NCI-H524 (cell line): Measurements from ENCODE around the gene GLB1L.

Experiments
- DNase-seq, 2 experiments: peaks; one replicate each; lab custom pipeline; 2025; lab: John Stamatoyannopoulos, UW

The GLB1L gene

DNA sequence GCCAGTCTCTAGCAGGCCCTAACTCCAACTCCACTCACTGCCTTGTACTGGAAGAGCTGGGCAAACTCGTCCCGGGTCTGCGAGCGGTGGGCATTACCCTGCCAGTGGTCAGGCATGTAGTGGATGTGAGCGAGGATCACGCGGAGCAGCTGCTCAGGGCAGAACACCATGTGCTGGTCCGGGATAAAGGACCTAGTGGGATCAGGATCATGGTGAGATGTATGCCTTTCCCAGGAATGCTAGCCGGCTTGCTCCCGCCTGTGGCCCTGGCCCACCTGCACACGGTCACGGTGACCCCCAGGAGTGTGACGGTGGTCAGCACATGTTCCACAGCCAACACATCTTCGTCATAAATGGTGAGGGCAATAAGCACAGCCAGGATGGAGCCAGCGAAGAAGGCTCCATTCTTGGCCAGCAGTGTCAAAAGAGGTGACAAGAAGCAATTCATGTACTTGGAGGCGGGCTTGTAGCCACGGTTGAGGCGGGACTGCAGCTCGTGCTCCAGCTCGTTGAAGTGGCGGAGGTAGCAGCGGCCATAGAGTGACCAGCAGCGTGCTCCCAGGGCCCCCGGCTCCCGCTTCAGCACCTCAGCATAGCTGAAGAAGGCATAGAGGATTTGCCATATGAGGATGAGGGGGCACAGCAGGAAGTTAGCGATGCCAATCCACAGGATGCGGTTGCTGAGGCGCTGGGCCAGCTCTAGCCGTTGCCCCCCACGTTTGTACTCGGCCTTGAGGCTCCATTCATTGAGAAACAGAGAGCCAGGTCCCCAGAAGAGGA lies 21.2 kb downstream of the GLB1L start:
- no peak for DNase-seq

DNA sequence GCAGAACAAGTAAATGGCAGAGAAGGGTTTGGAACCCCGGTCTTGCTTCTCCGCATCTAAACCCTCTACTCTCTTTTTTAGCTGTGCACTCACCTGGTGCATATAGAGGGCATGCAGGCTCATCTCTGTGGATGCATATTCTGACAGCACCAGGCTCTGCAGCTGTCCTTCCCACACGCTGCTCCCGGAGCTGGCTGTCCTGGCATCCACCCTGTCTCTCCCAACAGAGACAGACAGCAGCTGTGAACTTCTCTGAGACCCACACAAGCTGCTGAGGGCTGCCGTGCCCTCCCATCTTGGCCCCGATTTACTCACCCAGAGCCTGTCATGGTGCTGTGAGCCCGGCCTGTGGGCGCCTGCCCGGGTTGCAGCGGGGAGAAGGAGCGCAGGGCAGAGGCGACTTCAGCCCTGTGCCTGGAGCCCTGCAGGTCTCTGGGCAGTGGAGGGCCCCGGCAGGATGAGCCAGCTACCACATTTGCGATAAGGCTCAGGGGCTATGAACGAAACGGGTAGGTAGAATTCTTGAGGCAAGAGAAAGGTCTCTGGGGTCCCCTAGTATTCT lies 23.2 kb downstream of the GLB1L start:
- no peak for DNase-seq

DNA sequence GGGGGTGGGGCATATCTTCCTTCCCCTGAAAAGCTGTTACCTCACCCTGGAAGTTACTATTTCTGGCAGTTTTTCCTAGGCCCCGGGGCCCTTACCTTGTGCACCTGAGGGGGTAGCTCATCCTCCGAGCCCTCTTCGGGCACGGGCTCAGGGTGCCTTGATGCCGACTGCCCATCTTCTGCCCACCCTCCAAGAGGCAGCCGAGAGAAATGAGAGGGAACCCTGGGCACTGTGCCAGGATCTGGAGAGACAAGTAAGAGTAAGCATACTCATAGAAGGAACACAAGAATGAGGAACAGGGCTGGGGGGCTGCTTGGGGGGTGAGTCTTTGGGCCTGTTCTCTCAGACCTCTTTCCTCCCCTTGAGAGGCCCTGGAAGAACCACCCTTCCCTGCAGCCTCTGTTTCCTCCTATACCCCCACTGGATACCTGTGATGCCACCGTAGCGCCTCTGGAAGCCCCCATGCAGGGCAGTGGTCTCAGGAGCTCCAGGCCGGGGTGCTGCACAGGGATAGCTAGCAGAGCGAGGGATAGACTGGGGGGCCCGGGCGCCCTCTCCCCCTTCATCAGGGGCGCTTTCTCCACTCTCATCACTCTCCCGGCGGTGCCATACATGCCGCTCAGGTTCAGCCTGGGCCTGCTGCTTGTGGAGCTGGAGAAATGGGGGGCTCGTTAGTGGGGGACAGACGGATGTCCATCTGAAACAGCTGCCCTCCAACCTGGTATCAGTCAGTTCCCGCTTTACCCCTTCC lies 24.4 kb downstream of the GLB1L start:
- DNase-seq: no peak

DNA sequence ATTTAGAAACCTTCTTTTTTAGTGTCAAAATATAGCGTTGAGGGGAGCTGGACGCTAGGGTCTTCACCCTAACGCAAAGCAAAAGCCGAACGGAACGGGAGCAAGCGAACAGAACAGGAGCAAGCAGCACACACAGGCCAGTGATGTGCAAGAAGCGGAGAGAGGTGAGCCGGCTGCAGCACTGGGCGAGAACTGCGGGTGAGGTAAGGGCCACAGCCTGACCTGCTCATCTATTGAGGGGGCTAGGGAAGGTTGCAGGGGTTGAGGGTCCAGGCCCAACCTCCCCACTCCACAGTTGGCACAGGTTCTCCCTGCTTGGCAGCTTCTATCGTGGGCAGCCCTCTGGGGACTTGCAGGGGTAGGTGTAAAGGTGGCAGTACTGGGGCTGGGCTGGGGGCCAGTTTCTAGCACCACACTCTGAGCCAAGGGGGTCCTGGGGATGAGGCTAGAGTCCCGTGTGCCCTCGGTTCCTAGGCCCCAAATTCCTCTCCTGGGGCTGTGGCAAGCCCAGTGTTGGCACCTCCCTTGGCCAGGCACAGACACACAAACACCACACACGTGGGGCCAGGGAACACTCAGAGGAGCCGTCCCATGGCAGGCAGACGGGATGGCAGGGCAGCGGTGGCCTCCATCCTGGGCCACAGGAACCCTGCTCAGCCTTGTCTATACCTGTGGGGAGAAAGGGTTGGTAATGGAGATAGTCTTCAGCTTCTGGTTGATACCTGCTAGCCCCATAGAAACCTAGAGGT lies 25.3 kb downstream of the GLB1L start:
- DNase-seq: no peak

DNA sequence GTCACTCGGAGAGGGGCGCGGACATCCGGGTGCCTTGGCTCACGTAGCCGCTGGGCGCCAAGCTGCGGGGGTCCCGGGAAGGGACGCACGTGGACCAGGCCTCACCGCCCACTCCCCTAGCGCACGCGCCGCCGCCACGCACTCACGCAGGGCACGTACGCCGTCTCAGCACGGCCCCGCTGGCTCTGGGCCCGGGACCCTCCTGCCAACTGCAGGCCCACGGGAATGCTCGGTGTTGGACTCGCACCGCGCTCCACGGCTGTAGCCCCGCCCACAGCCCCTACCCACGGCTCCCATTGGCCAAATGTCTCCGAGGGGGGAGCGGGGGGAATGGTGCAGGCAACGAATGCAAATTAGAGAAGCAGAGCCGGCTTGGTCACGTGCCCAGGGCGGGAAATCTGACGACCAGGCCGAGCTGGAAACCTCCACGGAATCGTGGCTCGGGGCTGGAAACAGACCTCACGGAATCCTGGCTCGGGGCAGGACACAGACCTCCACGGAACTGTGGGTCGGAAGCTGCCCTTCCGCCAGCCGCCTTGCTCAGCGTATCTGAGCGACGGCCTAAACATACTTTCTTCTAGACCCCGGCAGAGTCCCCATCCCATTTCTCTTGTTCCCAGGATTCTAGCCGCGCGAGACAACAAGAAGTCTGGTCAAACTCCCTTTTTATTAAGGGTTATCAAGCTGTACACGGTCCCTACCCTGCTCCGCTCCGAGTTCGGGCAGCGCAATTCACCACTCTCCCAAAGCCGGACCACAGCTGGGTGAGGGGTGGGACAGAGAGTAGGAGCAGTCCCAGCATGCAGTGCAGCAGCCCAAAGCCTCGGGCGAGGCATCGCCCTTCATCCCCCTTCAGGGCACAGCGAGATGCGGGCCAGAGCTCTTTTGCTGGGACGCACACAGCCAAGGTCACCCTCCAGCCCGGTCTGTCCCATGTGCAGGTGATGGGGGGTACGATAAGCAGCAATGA lies 26.2 kb downstream of the GLB1L start, which contains the start of gene ABCB6:
Gene ABCB6, minus strand, starts transcription at position 227 of the 970 bp plus-strand sequence. CDS start 285 bp downstream, outside the sequence.
- peak; percentile 94 to 95 for DNase-seq

DNA sequence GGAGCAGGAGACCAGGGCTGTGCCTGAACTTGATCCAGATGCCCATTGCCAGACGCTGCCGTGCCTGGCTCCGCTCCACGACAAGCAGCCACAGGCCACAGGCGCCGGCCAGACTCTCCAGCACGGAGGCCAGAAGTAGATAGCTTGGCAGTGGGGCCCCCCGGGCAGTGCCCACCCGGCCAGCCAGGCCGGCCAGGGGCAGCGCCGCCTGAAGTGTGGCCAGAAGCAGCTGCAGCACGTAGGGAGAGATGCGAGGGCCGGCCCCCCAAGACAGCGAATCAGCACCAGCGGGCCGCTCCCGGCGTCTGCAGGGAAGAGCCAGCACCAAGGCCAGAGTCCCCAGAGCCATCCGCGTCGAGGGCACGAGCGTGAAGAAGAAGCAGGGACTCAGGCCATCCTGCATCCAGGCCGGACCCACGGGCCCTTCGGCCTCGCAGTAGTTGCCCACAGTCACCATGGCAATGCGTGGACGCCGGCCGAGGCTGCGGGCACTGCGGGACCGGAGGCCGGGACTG lies 27.0 kb downstream of the GLB1L start:
- peak in 1 of 2 experiments; percentile 58 for DNase-seq

DNA sequence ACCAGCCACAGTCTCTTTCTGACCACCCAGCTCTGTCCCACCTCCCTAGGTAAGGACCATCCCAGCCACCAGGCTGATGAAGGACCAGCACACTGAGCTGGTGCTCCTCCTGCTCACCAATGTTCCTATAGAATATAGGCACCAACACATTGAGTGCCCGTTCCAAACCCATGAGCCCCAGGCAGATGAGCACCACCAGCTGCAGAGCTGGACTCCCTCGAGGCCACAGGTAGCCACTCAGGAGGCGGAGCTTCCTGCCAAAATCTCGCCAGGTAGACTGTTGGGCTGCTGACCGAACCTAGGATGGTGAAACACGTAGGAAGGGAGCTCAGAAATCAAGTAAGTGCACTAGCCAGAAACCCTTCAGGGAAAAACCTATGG lies 28.7 kb downstream of the GLB1L start:
- DNase-seq: no peak

DNA sequence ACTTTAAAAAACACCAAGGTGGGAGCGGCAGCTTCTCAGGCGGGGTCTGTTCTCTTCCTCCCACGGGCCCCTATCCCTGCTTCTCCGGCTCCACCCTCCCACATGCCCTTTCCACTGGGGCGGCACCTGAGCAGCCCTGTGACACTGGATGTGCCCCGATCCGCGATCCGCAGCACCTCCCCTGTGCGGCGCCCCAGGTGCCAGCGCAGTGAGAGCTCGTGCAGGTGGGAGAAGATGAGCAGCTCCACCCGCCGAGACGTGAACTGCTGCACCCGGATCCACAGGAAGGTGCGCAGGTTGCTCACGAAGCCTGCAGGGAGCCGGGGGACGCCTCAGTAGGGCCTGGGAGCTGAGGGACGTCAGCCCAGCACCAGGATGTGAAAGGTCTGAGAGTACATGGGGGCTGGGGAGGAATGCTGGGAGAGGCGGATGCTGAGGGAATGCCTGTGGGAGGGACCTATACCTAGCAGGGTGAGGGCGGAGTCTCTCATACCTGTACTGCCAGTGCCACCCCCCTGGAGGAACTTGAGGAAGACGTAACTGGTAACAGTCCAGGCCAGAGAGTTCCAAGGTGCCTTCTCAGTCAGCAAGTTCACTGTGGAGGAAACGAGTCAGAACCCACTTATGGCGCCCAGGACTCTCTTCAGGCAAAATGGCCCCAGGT lies 29.2 kb downstream of the GLB1L start:
- no peak for DNase-seq

DNA sequence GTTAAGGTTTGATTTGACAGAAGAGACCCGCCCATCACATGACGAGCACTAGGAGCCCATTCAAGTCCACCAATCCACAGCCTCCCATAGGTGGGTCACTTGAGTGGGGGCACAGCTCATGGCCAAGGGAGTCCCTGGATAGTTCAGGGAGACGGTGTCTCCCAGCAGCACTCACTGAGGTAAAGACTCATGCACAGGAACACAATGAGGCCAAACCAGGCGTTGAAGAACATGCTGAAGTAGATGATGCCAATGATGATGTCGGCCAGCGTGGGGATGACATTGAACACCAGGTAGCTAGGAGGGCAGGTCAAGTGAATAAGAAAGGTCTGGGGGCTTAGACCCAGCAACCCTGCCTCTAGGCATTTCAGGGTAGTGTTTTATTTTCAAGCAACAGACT lies 30.5 kb downstream of the GLB1L start:
- DNase-seq: no peak

DNA sequence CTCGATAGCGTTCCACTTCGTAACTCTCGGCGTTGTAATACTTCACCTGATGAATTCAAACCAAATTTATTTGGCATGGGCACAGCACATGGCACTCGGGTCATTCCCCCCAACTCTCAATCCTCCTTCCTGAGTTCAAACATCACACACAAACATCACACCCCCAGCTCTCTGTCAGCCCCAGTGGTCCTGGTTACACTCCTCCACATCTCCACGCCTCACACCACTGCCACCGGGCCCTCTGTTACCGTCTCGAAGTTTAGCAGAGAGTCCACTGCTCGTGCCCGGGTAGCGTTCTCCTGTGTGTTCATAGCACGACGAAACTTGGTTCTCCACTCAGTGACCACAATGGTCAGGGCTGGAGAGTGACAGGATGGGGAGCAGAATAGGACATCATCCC lies 31.1 kb downstream of the GLB1L start:
- no peak for DNase-seq

DNA sequence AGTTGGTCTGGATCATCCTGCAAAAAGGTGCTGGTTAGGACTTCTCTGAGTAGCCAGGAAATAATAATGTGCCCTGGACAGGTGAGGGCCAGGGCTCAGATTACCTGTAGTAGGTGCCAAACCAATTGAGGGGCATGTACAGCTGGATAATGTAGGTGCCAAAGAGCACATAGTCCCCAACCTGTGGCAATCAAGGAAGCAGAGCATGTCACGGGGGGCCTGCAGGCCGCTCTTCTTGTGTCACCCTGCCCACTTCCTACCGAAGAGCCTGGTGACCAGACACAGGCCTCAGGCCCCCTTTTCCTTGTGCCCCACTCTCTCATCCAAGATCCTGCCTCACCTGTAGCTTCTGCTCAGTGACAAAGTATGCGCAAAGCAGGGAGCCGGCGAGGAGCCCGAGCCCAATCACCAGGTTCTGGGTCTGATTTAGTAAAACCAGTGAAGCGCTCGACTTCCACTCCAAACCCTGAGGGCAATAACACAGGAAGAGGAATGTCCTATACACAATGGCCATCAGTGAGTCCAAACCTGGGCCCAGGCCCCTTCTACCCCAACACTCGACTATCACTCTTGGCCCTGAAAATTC lies 31.7 kb downstream of the GLB1L start:
- no peak for DNase-seq

DNA sequence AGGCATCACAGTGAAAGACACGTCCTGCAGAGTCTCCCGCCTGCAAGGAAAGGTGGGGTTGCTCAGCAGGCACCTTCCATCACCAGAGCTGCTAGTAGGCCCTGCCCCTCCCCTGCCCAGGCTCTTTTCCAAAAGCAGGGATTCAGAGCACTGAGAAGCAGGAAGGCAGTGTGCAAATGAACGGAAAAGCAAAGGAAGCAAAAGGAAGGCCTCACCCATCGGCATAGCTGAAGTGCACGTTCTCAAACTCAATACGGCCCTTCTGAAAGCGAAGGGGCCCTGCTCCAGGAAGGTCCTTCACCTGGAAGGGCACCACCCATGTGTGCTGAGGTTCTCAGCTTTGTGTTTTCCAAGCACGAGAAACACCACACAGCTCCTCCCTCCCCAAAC lies 32.2 kb downstream of the GLB1L start:
- DNase-seq: no peak

DNA sequence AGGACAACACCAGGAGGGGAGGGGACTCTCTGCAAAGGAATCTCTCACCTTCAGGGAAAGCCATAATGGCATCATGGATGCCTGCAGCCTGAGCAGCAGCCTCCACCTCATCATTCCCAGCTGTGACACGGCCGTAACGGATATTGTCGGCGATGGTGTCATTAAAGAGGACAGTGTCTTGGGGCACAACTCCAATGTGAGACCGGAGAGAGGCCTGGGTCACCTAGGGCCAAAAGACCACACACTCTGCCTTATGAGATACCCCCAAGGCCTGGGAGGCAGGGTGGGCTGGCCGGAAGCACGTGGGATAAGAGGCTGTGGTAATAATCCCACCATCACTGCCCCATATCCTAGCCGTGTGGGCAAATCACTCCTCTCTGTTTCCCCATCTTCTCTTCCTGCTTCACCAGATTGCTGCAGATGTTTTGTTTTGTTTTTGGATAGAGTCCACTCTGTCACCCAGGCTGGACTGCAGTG lies 34.3 kb downstream of the GLB1L start:
- DNase-seq: no peak

DNA sequence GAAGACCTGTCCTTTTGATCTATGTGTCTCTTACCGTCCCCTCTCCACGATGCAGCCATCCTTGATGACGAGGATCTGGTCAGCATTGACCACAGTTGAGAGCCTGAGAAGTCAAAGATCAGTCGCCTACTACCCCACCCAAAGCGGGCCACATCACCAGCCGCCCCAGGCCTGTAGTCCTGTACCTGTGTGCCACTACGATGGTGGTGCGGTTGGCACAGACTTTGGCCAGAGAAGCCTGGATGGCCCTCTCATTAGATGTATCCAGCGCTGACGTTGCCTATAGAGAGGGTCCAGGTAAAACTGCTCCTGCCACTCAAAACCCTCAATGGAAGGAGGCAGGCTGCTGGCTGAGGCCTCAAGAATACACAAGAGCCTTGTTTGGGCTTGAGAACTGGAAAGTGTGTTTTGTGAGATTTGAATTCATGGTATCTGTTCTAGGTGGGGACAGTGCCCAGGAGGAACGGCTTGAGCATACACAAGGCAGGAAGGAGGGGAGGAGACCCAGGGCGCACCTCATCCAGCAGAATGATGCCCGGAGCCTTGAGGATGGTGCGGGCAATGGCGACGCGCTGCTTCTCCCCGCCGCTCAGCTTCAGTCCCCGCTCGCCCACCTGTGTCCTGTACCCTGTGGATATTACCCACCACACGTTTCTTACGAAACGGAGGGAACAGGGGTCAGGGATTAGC lies 34.9 kb downstream of the GLB1L start:
- no peak for DNase-seq

DNA sequence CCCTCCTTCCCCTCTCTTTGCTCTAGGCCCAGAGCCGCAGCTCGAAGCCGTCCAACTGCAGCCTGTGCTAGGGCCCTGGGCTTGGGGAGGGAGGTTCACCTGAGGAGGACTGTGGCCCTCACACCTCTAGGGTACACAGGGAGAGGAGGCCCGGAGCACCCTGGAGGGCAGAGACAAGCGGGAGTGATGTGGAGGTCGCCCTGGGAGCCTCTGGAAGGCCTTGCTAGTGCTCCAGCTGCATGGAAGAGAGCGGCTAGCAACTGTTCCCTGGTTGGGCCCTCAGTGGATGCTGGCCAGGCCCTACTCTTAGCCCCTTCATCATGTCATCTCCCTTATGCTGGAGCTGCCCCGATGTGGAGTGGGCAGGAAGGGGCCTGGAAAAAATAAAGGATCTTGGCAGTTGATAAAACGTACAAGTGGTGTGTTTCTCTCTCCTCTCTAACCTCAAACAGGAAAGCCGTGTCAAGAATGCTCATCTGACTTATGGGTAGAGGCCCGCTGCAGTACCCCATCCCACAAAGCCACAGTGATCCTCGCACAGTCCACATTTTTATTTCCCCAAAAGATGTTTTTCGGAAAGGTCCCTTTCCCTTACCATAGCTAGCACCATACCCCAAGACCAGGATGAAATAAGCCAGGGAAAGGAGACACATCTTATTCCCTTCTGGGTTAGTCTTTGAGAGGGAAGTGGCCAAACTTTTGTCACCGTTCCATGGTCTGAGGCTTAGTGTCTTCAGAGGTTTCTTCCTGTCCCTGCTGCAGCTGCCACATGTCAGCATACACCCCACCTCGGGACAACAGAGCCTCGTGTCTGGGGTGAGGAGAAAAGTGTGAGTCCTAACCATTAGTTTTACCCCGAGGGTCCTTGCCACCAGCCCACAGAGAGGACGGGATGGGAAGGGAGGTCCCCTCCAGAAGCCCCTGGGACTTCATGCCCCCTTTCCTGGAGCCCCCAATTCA lies 35.7 kb downstream of the GLB1L start:
- no peak for DNase-seq

DNA sequence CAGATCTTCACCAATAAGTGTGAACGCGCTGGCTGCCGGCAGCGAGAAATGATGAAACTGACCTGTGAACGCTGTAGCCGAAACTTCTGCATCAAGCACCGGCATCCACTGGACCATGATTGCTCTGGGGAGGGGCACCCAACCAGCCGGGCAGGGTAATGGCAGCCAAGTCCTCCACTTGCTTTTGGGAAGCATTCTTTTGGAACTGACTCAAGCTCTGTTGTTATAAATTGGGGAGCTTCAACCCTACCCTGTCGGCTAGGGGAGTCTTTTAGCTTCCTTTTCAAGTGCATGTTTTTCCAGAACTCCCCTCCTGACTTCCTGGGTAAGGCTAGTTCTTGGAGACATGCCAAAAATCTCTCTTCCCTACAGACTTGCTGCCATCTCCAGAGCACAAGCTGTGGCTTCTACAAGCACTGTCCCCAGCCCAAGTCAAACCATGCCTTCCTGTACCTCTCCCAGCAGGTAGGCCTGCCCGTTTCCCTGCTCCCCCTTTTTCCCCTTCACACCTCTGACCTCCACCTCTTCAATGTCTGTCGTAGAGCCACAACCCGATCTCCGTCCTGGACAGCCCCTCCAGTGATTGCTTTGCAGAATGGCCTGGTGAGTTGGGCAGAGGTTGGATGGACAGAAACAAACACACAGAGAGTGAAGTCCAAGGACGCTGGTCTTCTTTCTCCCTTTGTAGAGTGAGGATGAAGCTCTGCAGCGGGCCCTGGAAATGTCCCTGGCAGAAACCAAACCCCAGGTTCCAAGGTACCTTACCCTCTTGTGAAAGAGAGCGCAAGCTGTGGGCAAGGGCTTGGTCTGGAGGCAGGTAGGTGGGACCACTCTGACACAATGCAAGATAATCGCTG lies 37.1 kb downstream of the GLB1L start:
- no peak for DNase-seq
